ENCODE results near the gene PTPRB.

PTPRB gene

GRCh38 chr12:70607107-70607506, 30.1 kb downstream of the PTPRB start:
- in situ Hi-C loops (cut with HindIII; ENCODE audit: low pct_ligation_motif_present, low sequenced_read_pairs), result no loop called here
- no peak for TF ChIP-seq CTCF (IDR thresholded peaks at IDR 0.05; ENCODE audit: low read depth, low read length, missing control alignments)
- no peaks in the 10 kb centered on the region for H3K27me3 ChIP-seq (replicated peaks)
- no peak overlapping the region for H3K27ac ChIP-seq
- no peak for DNase-seq
- no peaks in the 10 kb centered on the region for H3K36me3 ChIP-seq (replicated peaks)
- H3K4me3 ChIP-seq (ENCODE audit: low read depth, low read length), result no peak overlapping the region

GRCh38 chr12:70605976-70606375, 31.3 kb downstream of the PTPRB start:
- no peak for DNase-seq
- TF ChIP-seq CTCF (IDR thresholded peaks at IDR 0.05; ENCODE audit: low read depth, low read length, missing control alignments), result no peak
- H3K36me3 ChIP-seq (replicated peaks), result no peaks in the 10 kb centered on the region
- in situ Hi-C loops (cut with HindIII; ENCODE audit: low pct_ligation_motif_present, low sequenced_read_pairs), result no loop called here
- no peak overlapping the region for H3K27ac ChIP-seq
- no peaks in the 10 kb centered on the region for H3K27me3 ChIP-seq (replicated peaks)
- H3K4me3 ChIP-seq (ENCODE audit: low read depth, low read length), result no peak overlapping the region

- H3K36me3 ChIP-seq (replicated peaks), result no peaks in the 10 kb centered on the region
- no peak for DNase-seq
- H3K4me3 ChIP-seq (ENCODE audit: low read depth, low read length), result no peak overlapping the region
- no peaks in the 10 kb centered on the region for H3K27me3 ChIP-seq (replicated peaks)
- in situ Hi-C loops (cut with HindIII; ENCODE audit: low pct_ligation_motif_present, low sequenced_read_pairs), result no loop called here
- no peak for TF ChIP-seq CTCF (IDR thresholded peaks at IDR 0.05; ENCODE audit: low read depth, low read length, missing control alignments)
- H3K27ac ChIP-seq, result no peak overlapping the region
These were observed 32.6 kb downstream of the PTPRB start for GRCh38 chr12:70604662-70605061.

- Histone ChIP-seq H3K27ac (no peak overlapping the region), H3K27me3 (replicated peaks) (no peaks in the 10 kb centered on the region), H3K4me3 (ENCODE audit: low read depth, low read length) (no peak overlapping the region), H3K36me3 (replicated peaks) (no peaks in the 10 kb centered on the region)
- TF ChIP-seq CTCF (IDR thresholded peaks at IDR 0.05; ENCODE audit: low read depth, low read length, missing control alignments), result no peak
- in situ Hi-C loops (cut with HindIII; ENCODE audit: low pct_ligation_motif_present, low sequenced_read_pairs), result no loop called here
- DNase-seq, result no peak
These were observed 34.2 kb downstream of the PTPRB start for GRCh38 chr12:70603044-70603443.

GRCh38 chr12:70598467-70599193, 38.6 kb downstream of the PTPRB start:
- in situ Hi-C loops (cut with HindIII; ENCODE audit: low pct_ligation_motif_present, low sequenced_read_pairs), result loop anchor here (25.0 kb wide), 1 partner anchor 711 kb away; no protein-coding TSS in a partner anchor
- H3K27me3 ChIP-seq (replicated peaks), result no peaks in the 10 kb centered on the region
- no peak for TF ChIP-seq CTCF (IDR thresholded peaks at IDR 0.05; ENCODE audit: low read depth, low read length, missing control alignments)
- peak overlapping the region; percentile 11 for H3K27ac ChIP-seq
- peak; percentile 31 for DNase-seq
- H3K4me3 ChIP-seq (ENCODE audit: low read depth, low read length), result no peak overlapping the region
- H3K36me3 ChIP-seq (replicated peaks), result no peaks in the 10 kb centered on the region

- H3K27ac ChIP-seq, result no peak overlapping the region
- in situ Hi-C loops (cut with HindIII; ENCODE audit: low pct_ligation_motif_present, low sequenced_read_pairs), result loop anchor here (25.0 kb wide), 1 partner anchor 705 kb away; no protein-coding TSS in a partner anchor
- H3K36me3 ChIP-seq (replicated peaks), result peaks cover 2% of the 10 kb centered on the region
- no peak for TF ChIP-seq CTCF (IDR thresholded peaks at IDR 0.05; ENCODE audit: low read depth, low read length, missing control alignments)
- H3K4me3 ChIP-seq (ENCODE audit: low read depth, low read length), result no peak overlapping the region
- H3K27me3 ChIP-seq (replicated peaks), result no peaks in the 10 kb centered on the region
- no peak for DNase-seq
These were observed 44.6 kb downstream of the PTPRB start for GRCh38 chr12:70592664-70593063.

All from brain microvascular endothelial cell (primary cell).